SH-SY5Y (cell line): ENCODE data around the gene SLC35A4.

Source experiments
- GATA2 ChIP-seq: IDR thresholded peaks from 2 replicates; pipeline ENCODE4 v1.6.1; 2011; ENCODE audit warnings: mild to moderate bottlenecking, low read depth, low read length
- GATA3 ChIP-seq: IDR thresholded peaks from 2 replicates; pipeline ENCODE4 v1.6.1; 2011; ENCODE audit warnings: low read depth, mild to moderate bottlenecking, low read length, moderate library complexity

Gene SLC35A4

GRCh38 chr5:140591747-140592372 is 27.2 kb downstream of the SLC35A4 start:
- TF ChIP-seq GATA3 (no peak), GATA2 (no peak)

GRCh38 chr5:140594169-140594568 is 29.5 kb downstream of the SLC35A4 start:
- no peak for TF ChIP-seq GATA3
- no peak for TF ChIP-seq GATA2

- TF ChIP-seq GATA3 (no peak), GATA2 (no peak)
Observed at GRCh38 chr5:140595538-140596300, 31.1 kb downstream of the SLC35A4 start.

- no peak for TF ChIP-seq GATA3
- no peak for TF ChIP-seq GATA2
Observed at GRCh38 chr5:140596321-140596741, 31.7 kb downstream of the SLC35A4 start.

GRCh38 chr5:140598836-140599235 is 34.2 kb downstream of the SLC35A4 start:
- TF ChIP-seq GATA2 (no peak), GATA3 (no peak)

GRCh38 chr5:140600096-140600495 is 35.5 kb downstream of the SLC35A4 start:
- TF ChIP-seq GATA2: no peak

GRCh38 chr5:140602147-140602546 is 37.5 kb downstream of the SLC35A4 start:
- TF ChIP-seq GATA3 (no peak), GATA2 (no peak)

- TF ChIP-seq GATA3 (no peak), GATA2 (no peak)
Observed at GRCh38 chr5:140603734-140604133, 39.1 kb downstream of the SLC35A4 start.

GRCh38 chr5:140605879-140606278 is 41.3 kb downstream of the SLC35A4 start:
- TF ChIP-seq GATA3 (no peak), GATA2 (no peak)

- TF ChIP-seq GATA2 (no peak), GATA3 (no peak)
Observed at GRCh38 chr5:140607031-140607430, 42.4 kb downstream of the SLC35A4 start.

GRCh38 chr5:140608722-140609121 is 44.1 kb downstream of the SLC35A4 start:
- TF ChIP-seq GATA2 (no peak), GATA3 (no peak)

- TF ChIP-seq GATA2: no peak
Observed at GRCh38 chr5:140609126-140609525, 44.5 kb downstream of the SLC35A4 start.

GRCh38 chr5:140611020-140611521 is 46.4 kb downstream of the SLC35A4 start:
- no peak for TF ChIP-seq GATA2
- TF ChIP-seq GATA3: no peak
